Measurements from ENCODE around the gene DHRS3. TPM values are rescaled to one million over a fixed set of nuclear protein-coding genes. Genes with fewer than 3 reads are reported as not detected.

DHRS3 gene
- total RNA-seq, 1 experiment from 2014 or later: 59.4 TPM

DNA sequence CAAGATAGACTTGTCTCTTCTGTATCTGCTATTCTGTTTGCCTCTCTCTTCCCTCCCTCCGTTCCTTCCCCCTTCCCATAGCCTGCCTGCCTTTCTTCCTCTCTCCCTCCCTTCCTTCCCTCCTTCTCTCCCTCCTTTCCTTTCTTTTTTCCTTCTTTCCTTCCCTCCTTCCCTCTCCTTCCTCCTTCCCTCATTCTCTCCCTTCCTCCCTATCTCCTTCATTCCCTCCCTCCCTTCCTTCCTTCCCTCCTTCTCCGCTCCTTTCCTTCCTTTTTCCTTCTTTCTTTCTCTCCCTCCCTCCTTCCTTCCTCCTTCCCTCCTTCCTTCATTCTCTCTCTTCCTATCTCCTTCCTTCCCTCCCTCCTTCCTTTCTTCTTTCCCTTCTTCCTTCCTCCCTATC, 26.8 kb upstream of the DHRS3 start:
- CTCF ChIA-PET: no interaction called here

DNA sequence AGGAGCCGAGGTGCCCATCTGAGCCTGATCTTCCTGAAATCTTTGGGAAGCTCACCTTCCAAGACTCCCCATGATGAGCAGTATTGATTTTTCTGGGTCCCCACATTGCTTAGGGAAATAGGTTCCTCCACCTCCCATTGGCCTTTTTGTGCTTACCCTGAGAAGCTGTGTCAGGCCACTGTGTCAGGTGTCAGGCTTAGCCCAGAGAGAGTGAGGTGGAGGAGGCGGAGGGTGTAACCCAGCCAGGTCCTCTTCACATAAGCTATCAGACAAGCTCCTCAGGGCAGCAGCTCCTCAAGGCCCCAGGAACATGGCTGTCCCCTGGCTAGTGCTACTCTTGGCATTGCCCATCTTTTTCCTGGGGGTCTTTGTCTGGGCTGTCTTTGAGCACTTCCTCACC, 26.2 kb upstream of the DHRS3 start:
- peaks cover 5% of the 10 kb centered on the region for H3K4me1 Mint-ChIP-seq (ENCODE audit: low read depth, unreplicated experiment)
- H3K27me3 Mint-ChIP-seq (ENCODE audit: insufficient read depth, unreplicated experiment): no peaks in the 10 kb centered on the region
- no peaks in the 10 kb centered on the region for H3K27me3 ChIP-seq (replicated peaks; ENCODE audit: control insufficient read depth, insufficient read depth, low read length)
- no peak for DNase-seq
- H3K9me3 Mint-ChIP-seq (ENCODE audit: unreplicated experiment): peaks cover 41% of the 10 kb centered on the region
- no peaks in the 10 kb centered on the region for H3K4me1 ChIP-seq
- H3K27ac Mint-ChIP-seq (ENCODE audit: unreplicated experiment): no peak overlapping the region
- intact Hi-C loops (cut with micrococcal nuclease; ENCODE audit: unreplicated experiment): no loop called here
- CTCF ChIA-PET: no interaction called here
- no peaks in the 10 kb centered on the region for H3K36me3 Mint-ChIP-seq (ENCODE audit: insufficient read depth, unreplicated experiment)
- TF ChIP-seq, protein P1, sequence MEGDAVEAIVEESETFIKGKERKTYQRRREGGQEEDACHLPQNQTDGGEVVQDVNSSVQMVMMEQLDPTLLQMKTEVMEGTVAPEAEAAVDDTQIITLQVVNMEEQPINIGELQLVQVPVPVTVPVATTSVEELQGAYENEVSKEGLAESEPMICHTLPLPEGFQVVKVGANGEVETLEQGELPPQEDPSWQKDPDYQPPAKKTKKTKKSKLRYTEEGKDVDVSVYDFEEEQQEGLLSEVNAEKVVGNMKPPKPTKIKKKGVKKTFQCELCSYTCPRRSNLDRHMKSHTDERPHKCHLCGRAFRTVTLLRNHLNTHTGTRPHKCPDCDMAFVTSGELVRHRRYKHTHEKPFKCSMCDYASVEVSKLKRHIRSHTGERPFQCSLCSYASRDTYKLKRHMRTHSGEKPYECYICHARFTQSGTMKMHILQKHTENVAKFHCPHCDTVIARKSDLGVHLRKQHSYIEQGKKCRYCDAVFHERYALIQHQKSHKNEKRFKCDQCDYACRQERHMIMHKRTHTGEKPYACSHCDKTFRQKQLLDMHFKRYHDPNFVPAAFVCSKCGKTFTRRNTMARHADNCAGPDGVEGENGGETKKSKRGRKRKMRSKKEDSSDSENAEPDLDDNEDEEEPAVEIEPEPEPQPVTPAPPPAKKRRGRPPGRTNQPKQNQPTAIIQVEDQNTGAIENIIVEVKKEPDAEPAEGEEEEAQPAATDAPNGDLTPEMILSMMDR (IDR thresholded peaks at IDR 0.05; ENCODE audit: insufficient read depth in 1 of 2, low read depth in 1 of 2, low read length in 1 of 2, severe bottlenecking in 1 of 2, unreplicated experiment in 1 of 2): no peak
- no peaks in the 10 kb centered on the region; the same call in 1 of the 2 replicates for H3K36me3 ChIP-seq (ENCODE audit: control insufficient read depth, insufficient read depth, low read length)
- no peak overlapping the region for H3K4me3 Mint-ChIP-seq (ENCODE audit: unreplicated experiment)
- POLR2A ChIA-PET: no interaction called here
- no peak overlapping the region for H3K4me3 ChIP-seq (ENCODE audit: low read depth, low read length)
- BruUV-seq (replicated peaks): no TSS peak
- H3K9me3 ChIP-seq: peaks cover 15% of the 10 kb centered on the region

More for the DNA sequence above, 26.8 kb upstream of the DHRS3 start:
- H3K4me1 ChIP-seq: no peaks in the 10 kb centered on the region
- no TSS peak for BruUV-seq (replicated peaks)
- peaks cover 12% of the 10 kb centered on the region for H3K9me3 ChIP-seq
- no peaks in the 10 kb centered on the region for H3K27me3 ChIP-seq (replicated peaks; ENCODE audit: control insufficient read depth, insufficient read depth, low read length)
- no peak for DNase-seq
- intact Hi-C loops (cut with micrococcal nuclease; ENCODE audit: unreplicated experiment): no loop called here
- TF ChIP-seq, protein P1 (IDR thresholded peaks at IDR 0.05; ENCODE audit: insufficient read depth in 1 of 2, low read depth in 1 of 2, low read length in 1 of 2, severe bottlenecking in 1 of 2, unreplicated experiment in 1 of 2): no peak
- Mint-ChIP-seq H3K4me1 (ENCODE audit: low read depth, unreplicated experiment) (peaks cover 6% of the 10 kb centered on the region), H3K27ac (ENCODE audit: unreplicated experiment) (no peak overlapping the region), H3K9me3 (ENCODE audit: unreplicated experiment) (peaks cover 40% of the 10 kb centered on the region), H3K4me3 (ENCODE audit: unreplicated experiment) (no peak overlapping the region), H3K36me3 (ENCODE audit: insufficient read depth, unreplicated experiment) (no peaks in the 10 kb centered on the region), H3K27me3 (ENCODE audit: insufficient read depth, unreplicated experiment) (no peaks in the 10 kb centered on the region)
- POLR2A ChIA-PET: no interaction called here
- no peak overlapping the region for H3K4me3 ChIP-seq (ENCODE audit: low read depth, low read length)
- H3K36me3 ChIP-seq (ENCODE audit: control insufficient read depth, insufficient read depth, low read length): no peaks in the 10 kb centered on the region; the same call in 1 of the 2 replicates

DNA sequence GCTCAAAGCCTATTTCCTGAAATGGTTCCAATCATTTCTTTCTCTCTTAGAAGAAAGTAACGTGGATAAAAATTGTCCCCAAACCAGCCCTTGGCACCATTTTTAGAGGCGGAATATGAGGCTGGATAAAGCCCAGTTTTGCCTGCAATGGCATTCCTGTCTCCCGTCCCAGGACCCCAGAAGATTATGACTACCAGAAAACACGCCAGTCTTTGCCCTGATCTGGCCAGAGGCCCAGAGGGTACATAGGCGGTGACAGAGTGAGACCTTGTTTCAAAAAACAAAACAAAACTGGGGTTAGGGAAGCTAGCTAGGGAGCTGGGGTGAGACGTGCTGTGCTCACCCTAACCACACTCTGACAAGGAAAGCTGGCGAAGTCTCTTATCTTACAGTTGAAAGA, 25.8 kb upstream of the DHRS3 start, which contains the start of gene AADACL4:
Gene AADACL4, plus strand, starts transcription at position 301 of the 400 bp plus-strand sequence. CDS start 462 bp downstream, outside the sequence.
- no peak within 1 kb of the TSS for H3K4me3 Mint-ChIP-seq (ENCODE audit: unreplicated experiment)
- ChIA-PET POLR2A (no interaction called here), CTCF (no interaction called here)
- H3K27me3 ChIP-seq (replicated peaks; ENCODE audit: control insufficient read depth, insufficient read depth, low read length): no peaks in the 10 kb centered on the region
- no peaks in the 10 kb centered on the region for H3K27me3 Mint-ChIP-seq (ENCODE audit: insufficient read depth, unreplicated experiment)
- DNase-seq: no peak
- H3K36me3 ChIP-seq (ENCODE audit: control insufficient read depth, insufficient read depth, low read length): no peaks in the 10 kb centered on the region; the same call in 1 of the 2 replicates
- H3K4me1 ChIP-seq: no peaks in the 10 kb centered on the region
- H3K36me3 Mint-ChIP-seq (ENCODE audit: insufficient read depth, unreplicated experiment): no peaks in the 10 kb centered on the region
- H3K9me3 Mint-ChIP-seq (ENCODE audit: unreplicated experiment): peaks cover 43% of the 10 kb centered on the region
- peaks cover 15% of the 10 kb centered on the region for H3K9me3 ChIP-seq
- H3K4me1 Mint-ChIP-seq (ENCODE audit: low read depth, unreplicated experiment): peaks cover under 1% of the 10 kb centered on the region
- intact Hi-C loops (cut with micrococcal nuclease; ENCODE audit: unreplicated experiment): no loop called here
- H3K4me3 ChIP-seq (ENCODE audit: low read depth, low read length): no peak within 1 kb of the TSS
- TF ChIP-seq, protein P1 (IDR thresholded peaks at IDR 0.05; ENCODE audit: insufficient read depth in 1 of 2, low read depth in 1 of 2, low read length in 1 of 2, severe bottlenecking in 1 of 2, unreplicated experiment in 1 of 2): no peak
- BruUV-seq (replicated peaks): no TSS peak
- H3K27ac Mint-ChIP-seq (ENCODE audit: unreplicated experiment): no peak within 1 kb of the TSS

Measured in Caco-2 (cell line).